ENCODE data around the gene LPIN1. TPM values are rescaled to one million over a fixed set of nuclear protein-coding genes. Genes with fewer than 3 reads are reported as not detected.

The LPIN1 gene
- total and polyA plus RNA-seq, 2 of the 8 experiments (the other 6 are each of a cell fraction or from before 2014, with no cell fraction given), result 4.3 to 9.8 TPM

DNA sequence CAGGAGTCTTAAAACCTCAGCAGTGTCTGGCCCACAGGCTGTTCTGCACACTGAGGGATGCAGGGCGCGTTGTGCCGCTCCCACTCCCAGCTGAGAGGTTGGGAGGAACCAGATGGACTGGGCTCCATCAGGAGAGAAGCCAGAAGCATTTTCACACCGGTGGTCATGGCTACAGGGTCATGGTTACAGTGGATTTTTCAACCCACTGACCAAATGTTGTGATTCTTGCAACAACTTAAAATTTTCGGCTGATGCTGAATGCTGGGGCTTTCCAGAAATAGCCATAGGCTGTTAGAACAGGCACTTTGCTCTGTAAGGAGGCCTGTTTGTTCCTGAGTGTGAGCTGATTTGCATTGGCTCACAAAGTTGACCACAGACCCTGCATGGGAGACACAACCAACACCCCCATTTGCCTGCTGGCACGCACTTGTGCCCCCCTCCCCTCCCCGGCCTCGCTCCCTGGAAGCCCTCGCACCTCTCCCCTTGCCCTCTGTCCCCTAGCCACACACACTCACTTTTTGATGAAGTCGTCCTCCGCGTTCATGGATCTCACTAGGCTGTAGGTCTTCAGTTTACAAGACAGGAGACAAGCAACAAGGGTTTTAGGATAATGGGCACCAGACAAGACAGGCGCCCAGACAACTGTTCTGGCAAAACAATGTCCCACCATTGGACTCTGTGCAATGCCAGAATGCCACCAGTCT, 3.4 kb downstream of the LPIN1 start:
- H2BK120ac ChIP-seq (replicated peaks; ENCODE audit: low read depth, low read length), result no peak overlapping the region
- no peak overlapping the region for H2BK20ac ChIP-seq (ENCODE audit: low read length)
- H3K56ac ChIP-seq (replicated peaks; ENCODE audit: insufficient read length, low read depth, low read length), result no peak overlapping the region
- no peak for DNase-seq (ENCODE audit: low read depth in 1 of 2, low spot score in 2 of 2)
- 0 out of 2 replicates have a peak overlapping the region, but pooled peaks have one; percentile 72 for H2BK15ac ChIP-seq (ENCODE audit: low read length)
- H3K14ac ChIP-seq (ENCODE audit: insufficient read length), result no peak overlapping the region
- 81% methylated on average over 12 of the region's 13 CpGs; no CpG with 5 or more reads in 1 of the 2 experiments for WGBS, 2 experiments (ENCODE audit: extremely low coverage in 1 of 2, insufficient coverage in 1 of 2, insufficient read length in 1 of 2, insufficient replicate concordance in 2 of 2, low coverage in 1 of 2, low lambda C conversion rate in 2 of 2, missing lambda C conversion rate in 1 of 2)
- peaks cover 2% of the 10 kb centered on the region for H3K79me1 ChIP-seq (ENCODE audit: low read depth, low read length)
- no peak overlapping the region for H3K27ac ChIP-seq (ENCODE audit: low read depth, low read length)
- CTCF ChIA-PET (ENCODE audit: partially characterized antibody), result interaction anchor here (1.0 to 3.4 kb wide), 10 partner anchors 9 to 167 kb away, joined by 3 to 17 read pairs (median 3); no protein-coding TSS in a partner anchor
- no peak overlapping the region for H3K4ac ChIP-seq (replicated peaks; ENCODE audit: insufficient read length, low read depth, low read length)
- H3K27me3 ChIP-seq (replicated peaks in 1 of 4; ENCODE audit: control insufficient read depth in 3 of 4, extremely low read depth in 1 of 4, insufficient read depth in 3 of 4, low read length in 3 of 4), result peaks cover 0 to 5% (median 0%) of the 10 kb centered on the region in 4 experiments; a peak in 2 of 7 replicates
- H4K91ac ChIP-seq (replicated peaks; ENCODE audit: insufficient read length, low read length), result no peak overlapping the region
- FAIRE-seq, result no peak
- H2BK5ac ChIP-seq (ENCODE audit: low read depth, low read length), result no peak overlapping the region
- H4K5ac ChIP-seq (ENCODE audit: insufficient read length, low read depth, low read length), result no peak overlapping the region
- peak overlapping the region; percentile 19; the same call in 1 of the 2 replicates for H3K18ac ChIP-seq (ENCODE audit: extremely low read depth, low read length)
- no peak overlapping the region for H2AK5ac ChIP-seq (ENCODE audit: low read depth, low read length)
- POLR2A ChIA-PET (ENCODE audit: partially characterized antibody), result interaction anchor here (0.5 kb wide), 1 partner anchor 671 kb away, joined by 3 read pairs; no protein-coding TSS in a partner anchor
- no peak overlapping the region for H3K9ac ChIP-seq (replicated peaks in 1 of 4; ENCODE audit: extremely low read depth in 1 of 4, low read depth in 3 of 4, low read length in 3 of 4)
- peaks cover 4 to 31% (median 14%) of the 10 kb centered on the region in 4 experiments for H3K4me1 ChIP-seq (replicated peaks in 1 of 4; ENCODE audit: control insufficient read depth in 3 of 4, insufficient read depth in 4 of 4, low read length in 3 of 4)
- H4K8ac ChIP-seq (ENCODE audit: extremely low read depth, insufficient read depth, low read length), result no peak overlapping the region; the same call in 1 of the 2 replicates
- H2AFZ ChIP-seq (ENCODE audit: low read length), result no peak overlapping the region
- peaks cover 0 to 4% of the 10 kb centered on the region in 2 experiments for H4K20me1 ChIP-seq (replicated peaks in 1 of 2; ENCODE audit: control insufficient read depth in 1 of 2, insufficient read depth in 2 of 2, low read length in 2 of 2)
- peaks cover 0 to 17% of the 10 kb centered on the region in 2 experiments; a peak in 3 of 4 replicates for H3K79me2 ChIP-seq (ENCODE audit: control insufficient read depth in 1 of 2, insufficient read depth in 2 of 2, low read length in 2 of 2)
- H3K36me3 ChIP-seq (ENCODE audit: control insufficient read depth in 2 of 4, insufficient read depth in 4 of 4, low read length in 3 of 4), result no peaks in the 10 kb centered on the region
- no peaks in the 10 kb centered on the region for H3K9me3 ChIP-seq (ENCODE audit: insufficient read depth in 2 of 2, low read depth in 1 of 2, low read length in 1 of 2)
- no peak overlapping the region for H3K4me2 ChIP-seq (ENCODE audit: insufficient read depth in 1 of 2, low read depth in 2 of 2, low read length in 2 of 2)
- 0 out of 2 replicates have a peak overlapping the region, but pooled peaks have one; percentile 50 for H2BK12ac ChIP-seq (ENCODE audit: low read depth, low read length)
- H3K23me2 ChIP-seq (ENCODE audit: low read depth, low read length), result peaks cover 4% of the 10 kb centered on the region
- no peak overlapping the region for H3K4me3 ChIP-seq (ENCODE audit: extremely low read depth in 1 of 4, insufficient read depth in 2 of 4, low read depth in 3 of 4, low read length in 4 of 4)
- H3K23ac ChIP-seq (ENCODE audit: insufficient read length), result no peak overlapping the region
- TF ChIP-seq TCF12 (IDR thresholded peaks at IDR 0.05; ENCODE audit: low read depth, low read length), result no peak
- TF ChIP-seq RXRA (IDR thresholded peaks at IDR 0.05; ENCODE audit: insufficient read depth, low read depth, low read length), result no peak
- no peak for TF ChIP-seq CREB1 (IDR thresholded peaks at IDR 0.05)
- no peak for TF ChIP-seq JUND (IDR thresholded peaks at IDR 0.05; ENCODE audit: low read length)
- no peak for TF ChIP-seq SIRT6 (IDR thresholded peaks at IDR 0.05; ENCODE audit: low read length)
- no peak for TF ChIP-seq POU5F1 (IDR thresholded peaks at IDR 0.05; ENCODE audit: low read depth, low read length)
- TF ChIP-seq BCL11A (IDR thresholded peaks at IDR 0.05; ENCODE audit: low read depth in 2 of 2, low read length in 2 of 2), result no peak
- no peak for TF ChIP-seq SUZ12 (IDR thresholded peaks at IDR 0.05; ENCODE audit: low read length)
- TF ChIP-seq ZNF274 (IDR thresholded peaks at IDR 0.05; ENCODE audit: borderline replicate concordance, extremely low read depth, low read length), result no peak
- TF ChIP-seq CHD2 (IDR thresholded peaks at IDR 0.05; ENCODE audit: low read length), result no peak
- TF ChIP-seq JUN (IDR thresholded peaks at IDR 0.05; ENCODE audit: low read depth, low read length), result no peak
- no peak for TF ChIP-seq MAFK (IDR thresholded peaks at IDR 0.05; ENCODE audit: low read depth, low read length)

All from H1 (cell line).